K562 (cell line): ENCODE measurements around the gene ST3GAL5. TPM values are rescaled to one million over a fixed set of nuclear protein-coding genes. Genes with fewer than 3 reads are reported as not detected.

ENCODE experiments used
- ATAC-seq: fragments of 200-7000 bp; cut with Tn5 transposase; 3 replicates; pipeline ENCODE4 v1.9.1; 2020; ENCODE audit warnings: moderate library complexity
- BruUV-seq: library from RNA; stranded (reverse); fragments of 400-500 nt; replicated peaks from 2 replicates; lab custom pipeline; 2021; lab: Mats Ljungman, UMichigan
- CTCF ChIA-PET: fragments of 300-600 bp; formaldehyde crosslinking; extraction: SDS; loops from one replicate; lab custom pipeline; 2021; ENCODE audit warnings: low intra/inter-chr PET ratio; lab: Yijun Ruan, JAX
- POLR2A ChIA-PET: fragments of 300-600, 350-650 bp; sonication (Branson Sonifier 250); formaldehyde crosslinking; extraction: SDS; loops from one replicate; lab custom pipeline; 2021; ENCODE audit warnings: antibody characterized with exemption, inconsistent platforms; lab: Yijun Ruan, JAX
- DNase-seq, 4 experiments: peaks; one replicate each; pipeline versions ENCODE4 v3.0.0 to v3.0.0-alpha.2; 2011 to 2018; ENCODE audit warnings: low spot score in 3 of 4, mixed read lengths in 3 of 4; ENCODE audit errors: extremely low read depth in 1 of 4
- FAIRE-seq: peaks from 2 replicates; lab custom pipeline; 2011; peaks lifted over from hg19 to GRCh38; lab: Jason Lieb, UNC
- H2AFZ ChIP-seq: 2 replicates; pipeline ENCODE4 v1.6.0; 2011; ENCODE audit warnings: low read depth, low read length, control low read depth, inconsistent platforms
- H3K27ac ChIP-seq: fragments of 200-600 bp; 3 replicates; pipeline ENCODE4 v1.8.0; 2011; ENCODE audit warnings: low read depth, mild to moderate bottlenecking, control low read depth, inconsistent platforms, low read length, moderate library complexity, mixed read lengths; ENCODE audit errors: extremely low read depth
- H3K27me3 ChIP-seq, 2 experiments: fragments of 300-600 bp in 1 of 2; 2 replicates in 1 of 2; 3 replicates in 1 of 2; pipeline versions ENCODE4 v1.6.0 to v1.8.0; 2011; ENCODE audit warnings: inconsistent platforms in 2 of 2, low read length in 2 of 2, mild to moderate bottlenecking in 1 of 2, mixed read lengths in 1 of 2, moderate library complexity in 1 of 2; ENCODE audit not compliant: control insufficient read depth in 2 of 2, insufficient read depth in 2 of 2
- H3K36me3 ChIP-seq: fragments of 300-600 bp; 3 replicates; pipeline ENCODE4 v1.8.0; 2011; ENCODE audit warnings: mild to moderate bottlenecking, low read length, inconsistent platforms; ENCODE audit not compliant: control insufficient read depth, insufficient read depth
- H3K4me1 ChIP-seq, 2 experiments: fragments of 200-600 bp in 1 of 2; replicated peaks in 1 of 2; 2 replicates in 1 of 2; 3 replicates in 1 of 2; pipeline versions ENCODE4 v1.5.1 to v1.8.0; 2011; ENCODE audit warnings: inconsistent platforms in 2 of 2, low read length in 2 of 2, mild to moderate bottlenecking in 1 of 2, mixed read lengths in 1 of 2, moderate library complexity in 1 of 2; ENCODE audit not compliant: control insufficient read depth in 2 of 2, insufficient read depth in 2 of 2
- H3K4me2 ChIP-seq: 2 replicates; pipeline ENCODE4 v1.6.1; 2011; ENCODE audit warnings: low read length, control low read depth, inconsistent platforms, mixed read lengths; ENCODE audit not compliant: insufficient read depth
- H3K4me3 ChIP-seq: fragments of 200-600 bp; sonication (generic), shearing (Covaris generic); 2 replicates; pipeline ENCODE4 v1.5.1; 2016; ENCODE audit warnings: control low read depth, inconsistent platforms
- H3K79me2 ChIP-seq: fragments of 200-600 bp; 3 replicates; pipeline ENCODE4 v1.8.0; 2011; ENCODE audit warnings: low read length, inconsistent platforms; ENCODE audit not compliant: control insufficient read depth, insufficient read depth
- H3K9ac ChIP-seq, 2 experiments: 2 replicates each; pipeline versions ENCODE4 v1.6.0 to v1.6.1; 2011; ENCODE audit warnings: low read depth in 2 of 2, low read length in 2 of 2, control low read depth in 1 of 2, inconsistent platforms in 1 of 2, mild to moderate bottlenecking in 1 of 2, mixed read lengths in 1 of 2; ENCODE audit not compliant: insufficient read depth in 1 of 2
- H3K9me1 ChIP-seq: one replicate; pipeline ENCODE4 v1.6.0; 2011; ENCODE audit warnings: inconsistent platforms, mild to moderate bottlenecking, low read length, moderate library complexity; ENCODE audit not compliant: control insufficient read depth, insufficient read depth
- H3K9me3 ChIP-seq: replicated peaks from 2 replicates; pipeline ENCODE4 v1.5.1; 2011; ENCODE audit warnings: low read depth, low read length, inconsistent platforms; ENCODE audit not compliant: control insufficient read depth, insufficient read depth
- H4K20me1 ChIP-seq: replicated peaks from 2 replicates; pipeline ENCODE4 v1.6.1; 2011; ENCODE audit warnings: low read length, inconsistent platforms, mixed read lengths; ENCODE audit not compliant: control insufficient read depth, insufficient read depth
- CBX1 ChIP-seq: sonication (generic); IDR thresholded peaks from 2 replicates; pipeline ENCODE4 v1.6.1; 2016; ENCODE audit warnings: antibody characterized with exemption, low read depth, mild to moderate bottlenecking
- EGR1 ChIP-seq: fragments of 450-650 bp; conservative IDR thresholded peaks from 2 replicates; pipeline ENCODE4 v1.6.1; 2017; ENCODE audit warnings: mild to moderate bottlenecking
- GTF2B ChIP-seq: IDR thresholded peaks from 2 replicates; pipeline ENCODE4 v1.6.1; 2011; ENCODE audit not compliant: insufficient read length; ENCODE audit errors: extremely low read depth
- MAX ChIP-seq: sonication (generic); formaldehyde crosslinking; IDR thresholded peaks from 2 replicates; pipeline ENCODE4 v1.9.0; 2022; ENCODE audit warnings: mild to moderate bottlenecking, missing genetic modification reagents
- MEF2A ChIP-seq: IDR thresholded peaks from 2 replicates; pipeline ENCODE4 v1.6.1; 2011; ENCODE audit warnings: low read depth, mild to moderate bottlenecking, low read length, moderate library complexity; ENCODE audit not compliant: control insufficient read depth
- MYBL2 ChIP-seq, 2 experiments: fragments of 450-650 bp in 1 of 2; sonication (generic) in 1 of 2; formaldehyde crosslinking in 1 of 2; IDR thresholded peaks; 2 replicates each; pipeline versions ENCODE4 v1.6.1 to v1.8.1; 2017 to 2022; ENCODE audit warnings: borderline replicate concordance in 1 of 2, inconsistent platforms in 1 of 2, low read depth in 1 of 2, mild to moderate bottlenecking in 1 of 2, missing genetic modification reagents in 1 of 2, moderate library complexity in 1 of 2
- PML ChIP-seq: IDR thresholded peaks from 2 replicates; pipeline ENCODE4 v1.6.1; 2012; ENCODE audit warnings: low read length, inconsistent platforms
- PREB ChIP-seq: sonication (generic); formaldehyde crosslinking; IDR thresholded peaks from 2 replicates; pipeline ENCODE4 v1.8.1; 2023; ENCODE audit warnings: mild to moderate bottlenecking, missing genetic modification reagents
- RFX1 ChIP-seq: fragments of 450-650 bp; IDR thresholded peaks from 2 replicates; pipeline ENCODE4 v1.6.1; 2016; ENCODE audit warnings: mild to moderate bottlenecking, moderate library complexity
- RHOXF2B ChIP-seq: fragments of 250-450 bp; sonication (Bioruptor Pico); conservative IDR thresholded peaks from 2 replicates; pipeline ENCODE4 v1.5.1; 2021
- SNAPC5 ChIP-seq: fragments of 250-450 bp; sonication (Bioruptor Pico); IDR thresholded peaks from 2 replicates; pipeline ENCODE4 v1.8.0; 2021; ENCODE audit warnings: moderate library complexity, mild to moderate bottlenecking, inconsistent platforms
- TBP ChIP-seq: optimal IDR thresholded peaks from 2 replicates; pipeline ENCODE3; 2011; ENCODE audit warnings: low read depth, low read length, improper control_type of control experiment
- ZBTB8A ChIP-seq: fragments of 450-650 bp; IDR thresholded peaks from 2 replicates; pipeline ENCODE4 v1.6.1; 2018; ENCODE audit warnings: mild to moderate bottlenecking, moderate library complexity; ENCODE audit not compliant: partially characterized antibody
- ZNF253 ChIP-seq: fragments of 250-450 bp; sonication (Bioruptor Pico); conservative IDR thresholded peaks from 2 replicates; pipeline ENCODE4 v1.6.1; 2021; ENCODE audit warnings: mild to moderate bottlenecking
- ZNF644 ChIP-seq: fragments of 200-800 bp; sonication (Bioruptor generic); IDR thresholded peaks from 2 replicates; pipeline ENCODE4 v1.6.1; 2016; ENCODE audit warnings: low read depth, missing genetic modification characterization, missing compliant biosample characterization
- WGBS: fragments of 100-300 bp; shearing (Covaris generic); methylation state at CpG from one replicate; pipeline ENCODE4 v1.1.6; 2016; ENCODE audit warnings: low coverage, mixed read lengths; ENCODE audit not compliant: insufficient coverage; ENCODE audit errors: missing lambda C conversion rate; 5-methylcytosine and 5-hydroxymethylcytosine counted together
- in situ Hi-C: fragments of 300-500 bp; cut with MboI; formaldehyde crosslinking; loops from 4 replicates; pipeline ENCODE4 v1.15.0; 2018; ENCODE audit warnings: inconsistent platforms, mixed read lengths
- intact Hi-C: fragments of 100-400 bp; cut with micrococcal nuclease; formaldehyde crosslinking; loops from 2 replicates; pipeline ENCODE4 v1.14.2; 2022
- polyA plus RNA-seq, 8 experiments: library from polyadenylated mRNA; depleted of rRNA in 4 of 8; stranded (reverse) in 5 of 8; unstranded in 3 of 8; fragments of >200 nt; fragmentation: Nextera tagmentation in 2 of 8; fragmentation: Illumina TruSeq in 1 of 8; extraction: Ambion mirVana in 2 of 8; extraction: Trizol in 1 of 8; gene quantifications; 2 replicates each; pipeline versions ENCODE4 v1.2.1 to v1.2.3, GENCODE V29; 2011 to 2014; ENCODE audit warnings: inconsistent platforms in 1 of 8, missing spikeins in 1 of 8
- total RNA-seq, 7 experiments: library from RNA; depleted of rRNA in 6 of 7; stranded (reverse); fragments of >200 nt in 6 of 7; fragmentation: Illumina TruSeq in 2 of 7; extraction: Trizol in 2 of 7; gene quantifications; 2 replicates each; pipeline versions ENCODE4 v1.2.1 to v1.2.3, GENCODE V29; 2011 to 2021; ENCODE audit warnings: low replicate concordance in 1 of 7
- TF ChIP-seq, protein P1 (sequence below): fragments of 250-450 bp; sonication (Bioruptor Pico); IDR thresholded peaks from 2 replicates; pipeline ENCODE4 v1.9.0; 2021; ENCODE audit warnings: mild to moderate bottlenecking
- TF ChIP-seq, protein P2 (sequence below): fragments of 250-450 bp; sonication (Bioruptor Pico); IDR thresholded peaks from 2 replicates; pipeline ENCODE4 v1.5.1; 2021; ENCODE audit warnings: mild to moderate bottlenecking

The ST3GAL5 gene
- total and polyA plus RNA-seq, 9 of the 15 experiments (the other 6 are each of a cell fraction or from before 2014, with no cell fraction given): 1.6 to 10.0 (median 4.2) TPM

GRCh38 chr2:85933753-85934594 lies 45.2 kb upstream of the ST3GAL5 start:
- BruUV-seq: no TSS peak
- Histone ChIP-seq H3K9me3 (no peaks in the 10 kb centered on the region), H3K4me1 (peaks cover 12 to 17% of the 10 kb centered on the region in 2 experiments; a peak in 4 of 5 replicates), H3K4me3 (no peak overlapping the region), H3K9ac (peak overlapping the region in 1 of 2 experiments; percentile 30; a peak in 2 of 4 replicates), H3K79me2 (no peaks in the 10 kb centered on the region), H2AFZ (peak overlapping the region; percentile 11; the same call in 1 of the 2 replicates), H3K9me1 (no peaks in the 10 kb centered on the region), H3K36me3 (no peaks in the 10 kb centered on the region), H4K20me1 (no peaks in the 10 kb centered on the region), H3K4me2 (peak overlapping the region; percentile 30; the same call in 1 of the 2 replicates), H3K27ac (peak overlapping the region; percentile 31; the same call in 1 of the 3 replicates), H3K27me3 (no peaks in the 10 kb centered on the region)
- in situ Hi-C loops (no loop called here), intact Hi-C loops (loop anchor here (2.0 kb wide), 3 partner anchors 19 to 67 kb away; partner anchors contain the start of gene ST3GAL5)
- ChIA-PET CTCF (no interaction called here), POLR2A (no interaction called here)
- peak; percentile 99 for FAIRE-seq
- peak; percentile 96 for ATAC-seq
- DNase-seq: peak; percentile 73 to 92 (median 81)
- WGBS: 0% methylated on average over 5 of the region's 7 CpGs
- TF ChIP-seq MAX (CRISPR knock-in tag) (no peak), TBP (no peak), EGR1 (peak; percentile 23), MYBL2 (IDR thresholded peaks at IDR 0.05; ENCODE audit: low read depth) (no peak), MYBL2 (CRISPR knock-in tag; IDR thresholded peaks at IDR 0.05; ENCODE audit: borderline replicate concordance) (no peak), ZNF253 (no peak), SNAPC5 (no peak), RFX1 (no peak), RHOXF2B (CRISPR knock-in tag) (no peak), CBX1 (no peak), PML (peak; percentile 97), ZBTB8A (no peak), GTF2B (no peak), MEF2A (no peak), ZNF644 (tag) (peak; percentile 92), PREB (CRISPR knock-in tag) (no peak)
- TF ChIP-seq, protein P1, sequence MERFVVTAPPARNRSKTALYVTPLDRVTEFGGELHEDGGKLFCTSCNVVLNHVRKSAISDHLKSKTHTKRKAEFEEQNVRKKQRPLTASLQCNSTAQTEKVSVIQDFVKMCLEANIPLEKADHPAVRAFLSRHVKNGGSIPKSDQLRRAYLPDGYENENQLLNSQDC: no peak
- TF ChIP-seq, protein P2, sequence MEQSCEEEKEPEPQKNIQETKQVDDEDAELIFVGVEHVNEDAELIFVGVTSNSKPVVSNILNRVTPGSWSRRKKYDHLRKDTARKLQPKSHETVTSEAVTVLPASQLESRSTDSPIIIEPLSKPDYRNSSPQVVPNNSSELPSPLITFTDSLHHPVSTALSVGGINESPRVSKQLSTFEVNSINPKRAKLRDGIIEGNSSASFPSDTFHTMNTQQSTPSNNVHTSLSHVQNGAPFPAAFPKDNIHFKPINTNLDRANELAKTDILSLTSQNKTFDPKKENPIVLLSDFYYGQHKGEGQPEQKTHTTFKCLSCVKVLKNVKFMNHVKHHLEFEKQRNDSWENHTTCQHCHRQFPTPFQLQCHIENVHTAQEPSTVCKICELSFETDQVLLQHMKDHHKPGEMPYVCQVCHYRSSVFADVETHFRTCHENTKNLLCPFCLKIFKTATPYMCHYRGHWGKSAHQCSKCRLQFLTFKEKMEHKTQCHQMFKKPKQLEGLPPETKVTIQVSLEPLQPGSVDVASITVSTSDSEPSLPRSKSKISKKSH: no peak
